Activated T-cell treated with anti-CD3 and anti-CD28 coated beads, Interleukin-2, amount 50 U/mL, for 4 hours (primary cell): ENCODE results near the gene STX18. TPM values are rescaled to one million over a fixed set of nuclear protein-coding genes. Genes with fewer than 3 reads are reported as not detected.

ENCODE experiments used
- ATAC-seq, 2 donors: fragments of 200-7000 bp; cut with Tn5 transposase; one replicate each; pipeline ENCODE4 v1.10.0; 2021
- DNase-seq: peaks from one replicate; pipeline ENCODE4 v3.0.0-alpha.2; 2020
- H3K27me3 Mint-ChIP-seq: one replicate; pipeline ENCODE4 v1.8.0; 2021; ENCODE audit warnings: low read depth, mixed read lengths
- H3K36me3 Mint-ChIP-seq: one replicate; pipeline ENCODE4 v1.8.0; 2022; ENCODE audit warnings: mixed read lengths; ENCODE audit not compliant: insufficient read depth
- H3K4me1 Mint-ChIP-seq: one replicate; pipeline ENCODE4 v1.8.0; 2021; ENCODE audit warnings: low read depth, mixed read lengths
- H3K4me3 Mint-ChIP-seq: one replicate; pipeline ENCODE4 v1.8.0; 2021; ENCODE audit warnings: mild to moderate bottlenecking, moderate library complexity, mixed read lengths
- H3K9me3 Mint-ChIP-seq: one replicate; pipeline ENCODE4 v1.8.0; 2021; ENCODE audit warnings: mixed read lengths
- total RNA-seq, 3 donors: library from RNA; stranded (reverse); gene quantifications; one replicate each; pipeline ENCODE4 v1.2.1, GENCODE V29; 2021

The STX18 gene
- total RNA-seq, 3 donors from 2014 or later, result 27.6 to 30.1 (median 29.7) TPM

GRCh38 chr4:4413373-4413725 lies 128.5 kb downstream of the STX18 start:
- H3K27me3 Mint-ChIP-seq, result no peaks in the 10 kb centered on the region
- no peak for ATAC-seq
- H3K4me1 Mint-ChIP-seq, result peaks cover 16% of the 10 kb centered on the region
- peaks cover 9% of the 10 kb centered on the region for H3K36me3 Mint-ChIP-seq
- no peak overlapping the region for H3K4me3 Mint-ChIP-seq
- H3K9me3 Mint-ChIP-seq, result no peaks in the 10 kb centered on the region
- DNase-seq, result no peak

DNA sequence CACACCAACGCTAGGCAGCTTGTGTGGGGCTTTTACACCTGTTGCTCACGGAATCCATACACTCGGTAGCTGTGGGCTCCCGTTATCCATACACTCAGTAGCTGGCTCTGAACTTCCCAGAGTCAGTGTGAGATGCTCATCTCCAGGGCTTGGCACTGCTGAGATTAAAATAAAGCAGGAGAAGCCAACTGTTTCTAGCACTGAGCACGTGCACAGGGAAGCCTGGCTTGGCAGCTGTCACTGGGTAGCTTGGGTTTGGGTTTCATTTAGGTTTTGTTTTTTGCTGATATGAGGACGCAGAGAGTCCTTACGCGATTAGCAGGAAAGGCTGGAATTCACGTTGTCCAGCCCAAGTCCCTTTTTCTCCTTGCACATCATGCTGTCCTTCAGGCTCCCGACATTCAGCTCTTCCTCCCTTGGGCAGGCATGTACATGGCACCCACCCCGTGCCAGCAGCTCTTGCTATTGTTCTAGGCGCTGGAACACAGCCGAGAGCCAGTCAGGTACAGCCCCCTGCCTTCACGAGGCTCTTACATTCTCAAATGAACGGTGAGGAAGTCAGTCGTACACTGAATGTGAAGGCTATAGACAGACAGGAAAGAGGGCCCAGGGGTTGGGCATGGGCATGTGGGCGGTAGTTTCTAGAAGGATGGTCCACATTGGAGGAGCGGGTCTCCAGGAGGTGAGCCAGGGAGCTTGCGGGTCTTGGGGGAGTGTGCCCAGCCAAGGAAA lies 129.0 kb downstream of the STX18 start:
- peaks cover 9% of the 10 kb centered on the region for H3K36me3 Mint-ChIP-seq
- H3K9me3 Mint-ChIP-seq, result no peaks in the 10 kb centered on the region
- DNase-seq (no peak), ATAC-seq (no peak)
- no peak overlapping the region for H3K4me3 Mint-ChIP-seq
- no peaks in the 10 kb centered on the region for H3K27me3 Mint-ChIP-seq
- peaks cover 11% of the 10 kb centered on the region for H3K4me1 Mint-ChIP-seq

DNA sequence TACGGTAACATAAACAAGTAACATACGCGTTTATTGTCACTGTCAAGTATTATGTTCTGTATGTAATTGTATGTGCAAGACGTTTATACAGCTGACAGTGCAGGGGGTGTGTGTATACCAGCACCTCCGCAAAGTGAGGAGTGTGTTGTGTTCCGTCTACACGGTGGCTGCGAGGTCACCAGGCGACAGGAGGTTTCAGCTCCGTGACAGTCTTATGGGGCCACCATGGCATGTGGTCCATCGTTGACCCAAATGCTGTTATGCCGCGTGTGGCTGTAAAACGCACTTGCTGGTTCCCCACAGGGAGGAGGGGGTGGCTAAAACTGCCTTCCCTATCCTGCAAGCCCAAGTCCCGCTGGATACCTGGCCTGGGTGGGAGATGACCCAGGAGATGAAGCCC lies 129.9 kb downstream of the STX18 start:
- Mint-ChIP-seq H3K9me3 (no peaks in the 10 kb centered on the region), H3K4me1 (peaks cover 3% of the 10 kb centered on the region), H3K4me3 (no peak overlapping the region), H3K27me3 (no peaks in the 10 kb centered on the region), H3K36me3 (peaks cover 7% of the 10 kb centered on the region)
- DNase-seq (no peak), ATAC-seq (peak in 1 of 2 donors; percentile 5)

- Mint-ChIP-seq H3K36me3 (no peaks in the 10 kb centered on the region), H3K4me3 (no peak overlapping the region), H3K9me3 (no peaks in the 10 kb centered on the region), H3K4me1 (no peaks in the 10 kb centered on the region), H3K27me3 (no peaks in the 10 kb centered on the region)
- ATAC-seq (no peak), DNase-seq (no peak)
Measured at GRCh38 chr4:4410271-4410670, 131.6 kb downstream of the STX18 start.

- ATAC-seq, result no peak
- no peaks in the 10 kb centered on the region for H3K4me1 Mint-ChIP-seq
- H3K27me3 Mint-ChIP-seq, result no peaks in the 10 kb centered on the region
- DNase-seq, result no peak
- no peaks in the 10 kb centered on the region for H3K36me3 Mint-ChIP-seq
- H3K4me3 Mint-ChIP-seq, result no peak overlapping the region
- no peaks in the 10 kb centered on the region for H3K9me3 Mint-ChIP-seq
Measured at GRCh38 chr4:4409416-4410115, 132.3 kb downstream of the STX18 start.

- Mint-ChIP-seq H3K36me3 (no peaks in the 10 kb centered on the region), H3K4me3 (no peak overlapping the region), H3K27me3 (no peaks in the 10 kb centered on the region), H3K4me1 (no peaks in the 10 kb centered on the region), H3K9me3 (no peaks in the 10 kb centered on the region)
- ATAC-seq (no peak), DNase-seq (no peak)
Measured at GRCh38 chr4:4408576-4409335, 133.1 kb downstream of the STX18 start.

- ATAC-seq (no peak), DNase-seq (no peak)
- H3K9me3 Mint-ChIP-seq, result no peaks in the 10 kb centered on the region
- H3K4me1 Mint-ChIP-seq, result no peaks in the 10 kb centered on the region
- H3K27me3 Mint-ChIP-seq, result no peaks in the 10 kb centered on the region
- H3K36me3 Mint-ChIP-seq, result no peaks in the 10 kb centered on the region
- H3K4me3 Mint-ChIP-seq, result no peak overlapping the region
Measured at GRCh38 chr4:4408132-4408523, 133.7 kb downstream of the STX18 start.

GRCh38 chr4:4407299-4408131 lies 134.3 kb downstream of the STX18 start:
- H3K4me1 Mint-ChIP-seq, result no peaks in the 10 kb centered on the region
- ATAC-seq (no peak), DNase-seq (no peak)
- H3K27me3 Mint-ChIP-seq, result no peaks in the 10 kb centered on the region
- no peaks in the 10 kb centered on the region for H3K9me3 Mint-ChIP-seq
- H3K4me3 Mint-ChIP-seq, result no peak overlapping the region
- no peaks in the 10 kb centered on the region for H3K36me3 Mint-ChIP-seq

DNA sequence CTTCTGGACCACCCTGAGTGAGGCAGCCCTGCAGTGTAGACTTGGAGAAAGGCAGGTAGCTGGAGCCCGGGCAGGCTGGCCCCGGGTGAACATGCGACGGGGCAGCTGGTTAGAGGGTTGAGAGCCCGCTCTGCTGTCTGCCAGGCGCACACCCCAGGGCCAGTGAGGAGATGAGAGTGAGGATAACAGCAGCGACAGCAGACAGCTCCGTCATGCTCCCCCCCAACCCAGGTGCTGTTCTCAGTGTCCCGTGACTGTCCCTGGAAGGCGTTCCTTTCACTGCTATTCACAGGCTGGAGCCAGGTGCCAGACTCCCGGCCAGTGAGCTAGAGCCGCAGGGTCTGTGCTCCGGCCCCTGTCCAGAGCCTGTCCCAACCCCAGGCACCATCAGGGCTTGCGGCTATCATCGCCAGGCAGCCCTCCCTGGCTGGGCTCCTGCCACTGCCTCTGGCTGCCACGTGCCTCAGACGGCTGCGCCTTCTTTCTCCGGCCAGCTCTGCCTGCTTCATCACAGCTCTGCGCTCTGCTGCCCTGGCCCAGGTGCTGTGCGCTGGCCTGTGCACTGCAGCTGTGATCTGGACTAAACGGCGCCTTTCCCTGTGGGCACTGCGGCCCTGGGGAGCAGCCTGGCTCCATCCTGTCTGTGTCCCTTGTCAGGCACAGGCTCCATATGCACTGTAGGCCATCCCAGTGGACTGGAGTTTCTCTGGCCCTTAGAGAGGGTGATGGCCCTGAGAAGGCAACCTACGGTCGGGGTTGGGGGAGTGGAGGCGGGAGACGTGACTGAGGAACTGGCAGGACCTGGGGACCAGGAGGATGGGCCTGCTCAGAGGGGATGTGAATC lies 135.2 kb downstream of the STX18 start:
- no peak for DNase-seq
- H3K36me3 Mint-ChIP-seq, result no peaks in the 10 kb centered on the region
- H3K27me3 Mint-ChIP-seq, result no peaks in the 10 kb centered on the region
- H3K9me3 Mint-ChIP-seq, result no peaks in the 10 kb centered on the region
- H3K4me3 Mint-ChIP-seq, result no peak overlapping the region
- no peaks in the 10 kb centered on the region for H3K4me1 Mint-ChIP-seq
- ATAC-seq, result no peak

DNA sequence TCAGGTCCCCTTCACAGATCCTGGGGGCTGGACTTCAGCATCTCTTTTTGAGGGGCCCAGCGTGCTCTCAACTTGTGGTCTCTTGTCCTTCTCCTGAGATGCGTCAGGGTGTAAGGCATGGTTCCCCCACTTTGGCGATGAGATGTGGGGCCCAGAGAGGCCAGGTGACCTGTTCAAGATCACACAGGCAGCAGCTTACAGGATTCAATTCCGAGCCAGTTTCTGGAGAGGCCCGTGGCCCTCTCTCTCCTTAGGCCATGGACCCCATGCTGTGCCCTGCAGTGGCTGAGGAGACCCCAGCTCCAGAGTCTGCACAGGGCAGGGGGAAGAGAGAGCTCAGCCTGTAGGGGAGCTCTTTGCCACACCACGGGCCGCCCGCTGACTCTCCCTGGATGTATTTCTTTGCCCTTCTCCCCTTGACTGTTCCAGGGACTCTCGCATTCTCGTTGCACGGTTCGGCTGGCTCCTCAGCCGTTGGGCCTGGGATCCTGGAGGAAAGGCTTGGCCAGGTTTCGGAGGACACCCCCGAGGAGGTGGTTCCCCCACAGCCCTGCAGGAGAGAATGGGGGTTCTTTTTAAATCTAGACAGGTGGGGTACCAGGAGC lies 136.4 kb downstream of the STX18 start:
- no peak for ATAC-seq
- no peaks in the 10 kb centered on the region for H3K4me1 Mint-ChIP-seq
- no peak overlapping the region for H3K4me3 Mint-ChIP-seq

GRCh38 chr4:4402966-4403365 lies 138.9 kb downstream of the STX18 start:
- H3K4me3 Mint-ChIP-seq, result no peak overlapping the region
- H3K27me3 Mint-ChIP-seq, result no peaks in the 10 kb centered on the region
- ATAC-seq, result no peak
- no peak for DNase-seq
- H3K36me3 Mint-ChIP-seq, result no peaks in the 10 kb centered on the region
- no peaks in the 10 kb centered on the region for H3K4me1 Mint-ChIP-seq
- H3K9me3 Mint-ChIP-seq, result no peaks in the 10 kb centered on the region

More for the DNA sequence above, 136.4 kb downstream of the STX18 start:
- DNase-seq, result no peak
- Mint-ChIP-seq H3K36me3 (no peaks in the 10 kb centered on the region), H3K9me3 (no peaks in the 10 kb centered on the region), H3K27me3 (no peaks in the 10 kb centered on the region)

- H3K36me3 Mint-ChIP-seq, result no peaks in the 10 kb centered on the region
- no peaks in the 10 kb centered on the region for H3K4me1 Mint-ChIP-seq
- H3K27me3 Mint-ChIP-seq, result no peaks in the 10 kb centered on the region
- no peak for DNase-seq
- no peak overlapping the region for H3K4me3 Mint-ChIP-seq
- H3K9me3 Mint-ChIP-seq, result no peaks in the 10 kb centered on the region
- ATAC-seq, result no peak
Measured at GRCh38 chr4:4401036-4401435, 140.8 kb downstream of the STX18 start.

DNA sequence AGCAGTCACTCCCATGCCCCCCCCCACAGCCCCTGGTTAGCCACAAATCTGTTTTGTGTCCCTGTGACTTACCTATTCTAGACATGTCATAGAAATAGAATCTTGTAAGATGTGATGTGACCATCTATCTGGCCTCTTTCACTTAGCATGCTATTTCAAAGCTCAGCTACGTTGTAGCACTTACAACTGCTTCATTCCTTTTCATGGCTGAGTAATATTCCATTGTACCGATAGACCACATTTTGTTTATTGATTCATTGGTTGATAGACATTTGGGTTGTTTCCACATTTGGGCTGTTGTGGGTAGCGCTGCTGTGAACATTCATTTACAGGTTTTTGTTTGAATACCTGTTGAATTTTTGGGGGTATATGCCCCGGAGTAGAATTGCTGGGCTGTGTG lies 143.4 kb downstream of the STX18 start:
- no peaks in the 10 kb centered on the region for H3K27me3 Mint-ChIP-seq
- H3K4me3 Mint-ChIP-seq, result no peak overlapping the region
- no peaks in the 10 kb centered on the region for H3K9me3 Mint-ChIP-seq
- DNase-seq (no peak), ATAC-seq (no peak)
- H3K4me1 Mint-ChIP-seq, result no peaks in the 10 kb centered on the region
- peaks cover 6% of the 10 kb centered on the region for H3K36me3 Mint-ChIP-seq
